Measurements from ENCODE around the gene AHDC1. TPM values are rescaled to one million over a fixed set of nuclear protein-coding genes. Genes with fewer than 3 reads are reported as not detected.

AHDC1 gene
- total and polyA plus RNA-seq, 10 of the 15 experiments (the other 5 are each of a cell fraction or from before 2014, with no cell fraction given): 0.21 to 13.0 (median 1.4) TPM

DNA sequence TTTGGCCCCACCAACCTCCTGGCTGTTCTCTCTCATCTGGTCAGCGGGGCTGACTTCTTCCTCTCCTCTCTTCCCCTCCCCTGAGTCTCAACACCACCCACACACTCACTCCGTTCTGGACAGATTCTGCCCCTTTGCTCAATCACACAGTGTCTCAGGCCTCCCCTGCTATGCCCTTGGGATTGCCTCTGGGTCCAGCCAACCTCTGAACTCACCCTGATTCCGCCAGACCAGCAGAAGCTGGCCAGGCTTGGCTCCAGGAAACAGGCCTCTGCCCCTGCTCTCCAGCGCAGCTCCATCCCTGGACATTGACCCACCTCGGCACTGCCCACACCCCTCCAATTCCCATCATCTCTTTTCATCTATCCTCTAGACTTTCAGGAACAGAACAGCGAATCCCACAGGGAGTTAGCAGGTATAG is 22.1 kb downstream of the AHDC1 start (continued):
- no peak for TF ChIP-seq PAX5 (IDR thresholded peaks at IDR 0.05; ENCODE audit: borderline replicate concordance, low read depth, low read length)
- TF ChIP-seq, protein P1, sequence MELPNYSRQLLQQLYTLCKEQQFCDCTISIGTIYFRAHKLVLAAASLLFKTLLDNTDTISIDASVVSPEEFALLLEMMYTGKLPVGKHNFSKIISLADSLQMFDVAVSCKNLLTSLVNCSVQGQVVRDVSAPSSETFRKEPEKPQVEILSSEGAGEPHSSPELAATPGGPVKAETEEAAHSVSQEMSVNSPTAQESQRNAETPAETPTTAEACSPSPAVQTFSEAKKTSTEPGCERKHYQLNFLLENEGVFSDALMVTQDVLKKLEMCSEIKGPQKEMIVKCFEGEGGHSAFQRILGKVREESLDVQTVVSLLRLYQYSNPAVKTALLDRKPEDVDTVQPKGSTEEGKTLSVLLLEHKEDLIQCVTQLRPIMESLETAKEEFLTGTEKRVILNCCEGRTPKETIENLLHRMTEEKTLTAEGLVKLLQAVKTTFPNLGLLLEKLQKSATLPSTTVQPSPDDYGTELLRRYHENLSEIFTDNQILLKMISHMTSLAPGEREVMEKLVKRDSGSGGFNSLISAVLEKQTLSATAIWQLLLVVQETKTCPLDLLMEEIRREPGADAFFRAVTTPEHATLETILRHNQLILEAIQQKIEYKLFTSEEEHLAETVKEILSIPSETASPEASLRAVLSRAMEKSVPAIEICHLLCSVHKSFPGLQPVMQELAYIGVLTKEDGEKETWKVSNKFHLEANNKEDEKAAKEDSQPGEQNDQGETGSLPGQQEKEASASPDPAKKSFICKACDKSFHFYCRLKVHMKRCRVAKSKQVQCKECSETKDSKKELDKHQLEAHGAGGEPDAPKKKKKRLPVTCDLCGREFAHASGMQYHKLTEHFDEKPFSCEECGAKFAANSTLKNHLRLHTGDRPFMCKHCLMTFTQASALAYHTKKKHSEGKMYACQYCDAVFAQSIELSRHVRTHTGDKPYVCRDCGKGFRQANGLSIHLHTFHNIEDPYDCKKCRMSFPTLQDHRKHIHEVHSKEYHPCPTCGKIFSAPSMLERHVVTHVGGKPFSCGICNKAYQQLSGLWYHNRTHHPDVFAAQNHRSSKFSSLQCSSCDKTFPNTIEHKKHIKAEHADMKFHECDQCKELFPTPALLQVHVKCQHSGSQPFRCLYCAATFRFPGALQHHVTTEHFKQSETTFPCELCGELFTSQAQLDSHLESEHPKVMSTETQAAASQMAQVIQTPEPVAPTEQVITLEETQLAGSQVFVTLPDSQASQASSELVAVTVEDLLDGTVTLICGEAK (IDR thresholded peaks at IDR 0.05; ENCODE audit: borderline replicate concordance): no peak
- TF ChIP-seq BCL11A (IDR thresholded peaks at IDR 0.05; ENCODE audit: low read depth, low read length): no peak
- no peak for TF ChIP-seq KLF5 (IDR thresholded peaks at IDR 0.05; ENCODE audit: partially characterized antibody)
- TF ChIP-seq STAT3 (IDR thresholded peaks at IDR 0.05; ENCODE audit: low read depth, low read length): no peak

DNA sequence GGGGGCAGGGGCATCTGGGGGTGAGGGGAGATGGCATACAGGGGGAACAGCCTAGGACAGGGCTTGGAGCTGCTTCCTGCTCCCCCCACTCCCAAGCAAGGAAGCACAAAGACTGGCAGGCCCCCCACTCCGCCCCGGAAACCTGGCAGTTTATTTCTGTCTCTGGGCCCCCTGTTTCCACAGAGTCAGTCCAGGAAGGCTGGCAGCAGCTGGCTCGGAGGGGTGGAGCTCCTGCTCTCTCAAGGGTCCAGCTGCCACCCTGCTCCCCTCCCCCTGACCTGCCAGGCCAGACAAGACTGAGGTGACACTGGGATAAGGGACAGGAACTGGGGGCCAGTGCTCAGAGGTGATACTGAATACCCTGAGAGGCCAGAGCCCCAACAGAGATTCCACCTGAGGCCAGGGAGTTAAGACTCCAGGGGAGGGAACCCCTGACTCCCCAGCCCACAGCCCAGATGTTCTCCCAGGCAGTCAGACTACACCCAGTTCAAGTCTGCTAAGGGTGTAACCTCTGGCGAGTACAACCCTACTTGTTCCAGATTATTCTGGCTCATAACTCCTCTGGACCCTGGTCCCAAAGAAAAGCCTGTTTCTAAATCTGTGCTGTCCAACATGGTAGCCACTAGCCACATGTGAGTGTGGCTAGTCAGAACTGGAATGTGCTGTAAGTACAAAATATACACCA is 26.3 kb downstream of the AHDC1 start:
- ChIA-PET POLR2A (interaction anchor here (1.0 kb wide), 1 partner anchor 18 kb away, joined by 3 read pairs; no protein-coding TSS in a partner anchor), SMC1A (ENCODE audit: uncharacterized antibody, unreplicated experiment) (interaction anchor here (1.0 kb wide), 1 partner anchor 10 kb away, joined by 4 read pairs; no protein-coding TSS in a partner anchor), RAD21 (ENCODE audit: unreplicated experiment) (interaction anchor here (0.6 kb wide), 1 partner anchor 69 kb away, joined by 3 read pairs; no protein-coding TSS in a partner anchor), CTCF (interaction anchor here (0.7 to 1.6 kb wide), 3 partner anchors 10 to 161 kb away, joined by 3 to 4 read pairs (median 4); no protein-coding TSS in a partner anchor)
- no peaks in the 10 kb centered on the region for H3K36me3 ChIP-seq (ENCODE audit: control insufficient read depth in 2 of 2, insufficient read depth in 2 of 2, low read length in 1 of 2)
- FAIRE-seq (no peak), DNase-seq (ENCODE audit: low read depth, low spot score) (no peak), ATAC-seq (no peak)
- no peaks in the 10 kb centered on the region for H4K20me1 ChIP-seq (ENCODE audit: control insufficient read depth, insufficient read depth)
- H2AFZ ChIP-seq (ENCODE audit: control insufficient read depth, low read depth, low read length): no peak overlapping the region
- no TSS peak for BruUV-seq (replicated peaks)
- no peaks in the 10 kb centered on the region; the same call in 1 of the 2 replicates for H3K4me1 ChIP-seq (ENCODE audit: control insufficient read depth, insufficient read depth, low read length)
- intact Hi-C loops (cut with micrococcal nuclease; ENCODE audit: unreplicated experiment): no loop called here
- no peaks in the 10 kb centered on the region for H3K27me3 ChIP-seq (replicated peaks in 1 of 2; ENCODE audit: control insufficient read depth in 2 of 2, insufficient read depth in 2 of 2, low read length in 1 of 2)
- in situ Hi-C loops (cut with MboI): no loop called here
- no peak overlapping the region for H3K9ac ChIP-seq (ENCODE audit: control insufficient read depth, insufficient read depth, low read length)
- no peak overlapping the region for H3K4me3 ChIP-seq
- 71% methylated on average over 4 of the region's 4 CpGs for WGBS (ENCODE audit: insufficient coverage, insufficient replicate concordance, low lambda C conversion rate, missing lambda C conversion rate)
- no peak overlapping the region for H3K27ac ChIP-seq (ENCODE audit: control insufficient read depth, insufficient read depth)
- H3K4me2 ChIP-seq (ENCODE audit: control insufficient read depth, insufficient read depth): no peak overlapping the region
- no peaks in the 10 kb centered on the region; the same call in 1 of the 2 replicates for H3K79me2 ChIP-seq (ENCODE audit: control insufficient read depth, insufficient read depth, low read length)
- no peaks in the 10 kb centered on the region for H3K9me3 ChIP-seq (replicated peaks; ENCODE audit: control insufficient read depth, insufficient read depth, low read length)
- TF ChIP-seq, protein P2, sequence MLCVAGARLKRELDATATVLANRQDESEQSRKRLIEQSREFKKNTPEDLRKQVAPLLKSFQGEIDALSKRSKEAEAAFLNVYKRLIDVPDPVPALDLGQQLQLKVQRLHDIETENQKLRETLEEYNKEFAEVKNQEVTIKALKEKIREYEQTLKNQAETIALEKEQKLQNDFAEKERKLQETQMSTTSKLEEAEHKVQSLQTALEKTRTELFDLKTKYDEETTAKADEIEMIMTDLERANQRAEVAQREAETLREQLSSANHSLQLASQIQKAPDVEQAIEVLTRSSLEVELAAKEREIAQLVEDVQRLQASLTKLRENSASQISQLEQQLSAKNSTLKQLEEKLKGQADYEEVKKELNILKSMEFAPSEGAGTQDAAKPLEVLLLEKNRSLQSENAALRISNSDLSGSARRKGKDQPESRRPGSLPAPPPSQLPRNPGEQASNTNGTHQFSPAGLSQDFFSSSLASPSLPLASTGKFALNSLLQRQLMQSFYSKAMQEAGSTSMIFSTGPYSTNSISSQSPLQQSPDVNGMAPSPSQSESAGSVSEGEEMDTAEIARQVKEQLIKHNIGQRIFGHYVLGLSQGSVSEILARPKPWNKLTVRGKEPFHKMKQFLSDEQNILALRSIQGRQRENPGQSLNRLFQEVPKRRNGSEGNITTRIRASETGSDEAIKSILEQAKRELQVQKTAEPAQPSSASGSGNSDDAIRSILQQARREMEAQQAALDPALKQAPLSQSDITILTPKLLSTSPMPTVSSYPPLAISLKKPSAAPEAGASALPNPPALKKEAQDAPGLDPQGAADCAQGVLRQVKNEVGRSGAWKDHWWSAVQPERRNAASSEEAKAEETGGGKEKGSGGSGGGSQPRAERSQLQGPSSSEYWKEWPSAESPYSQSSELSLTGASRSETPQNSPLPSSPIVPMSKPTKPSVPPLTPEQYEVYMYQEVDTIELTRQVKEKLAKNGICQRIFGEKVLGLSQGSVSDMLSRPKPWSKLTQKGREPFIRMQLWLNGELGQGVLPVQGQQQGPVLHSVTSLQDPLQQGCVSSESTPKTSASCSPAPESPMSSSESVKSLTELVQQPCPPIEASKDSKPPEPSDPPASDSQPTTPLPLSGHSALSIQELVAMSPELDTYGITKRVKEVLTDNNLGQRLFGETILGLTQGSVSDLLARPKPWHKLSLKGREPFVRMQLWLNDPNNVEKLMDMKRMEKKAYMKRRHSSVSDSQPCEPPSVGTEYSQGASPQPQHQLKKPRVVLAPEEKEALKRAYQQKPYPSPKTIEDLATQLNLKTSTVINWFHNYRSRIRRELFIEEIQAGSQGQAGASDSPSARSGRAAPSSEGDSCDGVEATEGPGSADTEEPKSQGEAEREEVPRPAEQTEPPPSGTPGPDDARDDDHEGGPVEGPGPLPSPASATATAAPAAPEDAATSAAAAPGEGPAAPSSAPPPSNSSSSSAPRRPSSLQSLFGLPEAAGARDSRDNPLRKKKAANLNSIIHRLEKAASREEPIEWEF (IDR thresholded peaks at IDR 0.05; ENCODE audit: insufficient replicate concordance, low read depth, low read length): no peak
- TF ChIP-seq CREB1 (IDR thresholded peaks at IDR 0.05; ENCODE audit: low read depth): no peak
- no peak for TF ChIP-seq RB1 (IDR thresholded peaks at IDR 0.05; ENCODE audit: borderline replicate concordance)
- no peak for TF ChIP-seq EED (IDR thresholded peaks at IDR 0.05; ENCODE audit: low read depth)
- no peak for TF ChIP-seq MXI1 (IDR thresholded peaks at IDR 0.05; ENCODE audit: low read depth, low read length)
- TF ChIP-seq NFIC (IDR thresholded peaks at IDR 0.05; ENCODE audit: low read depth, low read length): no peak
- TF ChIP-seq NFXL1 (IDR thresholded peaks at IDR 0.05; ENCODE audit: borderline replicate concordance): no peak
- no peak for TF ChIP-seq BACH1 (IDR thresholded peaks at IDR 0.05; ENCODE audit: borderline replicate concordance)
- TF ChIP-seq BCL11A (IDR thresholded peaks at IDR 0.05; ENCODE audit: low read depth, low read length): no peak
